ENCODE measurements around the gene RECQL. TPM values are rescaled to one million over a fixed set of nuclear protein-coding genes. Genes with fewer than 3 reads are reported as not detected.

Gene RECQL
- total and polyA plus RNA-seq, 2 of the 4 experiments (the other 2 are of a cell fraction) = 29.4 to 67.0 TPM

- DNase-seq (no peak), ATAC-seq (ENCODE audit: low read depth) (no peak)
- Histone ChIP-seq H4K8ac (ENCODE audit: low read depth in 2 of 2, low read length in 2 of 2) (no peak overlapping the region), H3K9me1 (ENCODE audit: insufficient read depth, low read length) (no peaks in the 10 kb centered on the region), H3K36me3 (ENCODE audit: control insufficient read depth, insufficient read depth, low read length) (no peaks in the 10 kb centered on the region), H4K5ac (ENCODE audit: low read depth, low read length) (no peak overlapping the region), H3K27ac (ENCODE audit: insufficient read depth, low read length) (no peak overlapping the region), H2AK9ac (replicated peaks; ENCODE audit: low read depth, low read length, poor library complexity) (no peak overlapping the region), H3K27me3 (ENCODE audit: control insufficient read depth, insufficient read depth, low read length) (peaks cover 15% of the 10 kb centered on the region), H3K56ac (ENCODE audit: extremely low read depth, insufficient read depth, low read length) (no peak overlapping the region), H3K9me3 (ENCODE audit: control insufficient read depth, insufficient read depth, low read length) (no peaks in the 10 kb centered on the region), H3K14ac (replicated peaks; ENCODE audit: low read depth, low read length) (no peak overlapping the region), H2BK120ac (ENCODE audit: low read depth, low read length) (no peak overlapping the region), H2AFZ (replicated peaks; ENCODE audit: low read length, poor library complexity) (peak overlapping the region; percentile 55), H3K23ac (ENCODE audit: low read depth, low read length) (no peak overlapping the region), H4K91ac (ENCODE audit: insufficient read depth, low read depth, low read length) (no peak overlapping the region), H4K20me1 (ENCODE audit: insufficient read depth, low read length) (no peaks in the 10 kb centered on the region), H3K4ac (ENCODE audit: low read depth, low read length) (no peak overlapping the region), H2BK15ac (ENCODE audit: low read depth, low read length) (no peak overlapping the region), H3K9ac (ENCODE audit: low read depth, low read length) (no peak overlapping the region), H3K4me1 (ENCODE audit: control insufficient read depth, insufficient read depth, low read length) (no peaks in the 10 kb centered on the region), H2BK20ac (ENCODE audit: low read depth, low read length) (no peak overlapping the region), H3K79me1 (ENCODE audit: low read depth in 1 of 2, low read length in 2 of 2) (no peaks in the 10 kb centered on the region), H2BK5ac (ENCODE audit: low read depth, low read length, poor library complexity, severe bottlenecking) (no peak overlapping the region), H3K4me2 (ENCODE audit: low read depth, low read length) (peak overlapping the region; percentile 84), H3K4me3 (ENCODE audit: insufficient read depth, low read depth, low read length) (peak overlapping the region; percentile 50; the same call in 1 of the 2 replicates), H2AK5ac (ENCODE audit: low read depth, low read length) (no peak overlapping the region), H3K18ac (ENCODE audit: low read depth, low read length) (no peak overlapping the region)
- no peak for TF ChIP-seq CTCF (conservative IDR thresholded peaks at IDR 0.05; ENCODE audit: low read depth, low read length)
- no peak for TF ChIP-seq NFE2L2 (IDR thresholded peaks at IDR 0.05; ENCODE audit: low read depth, low read length)
- TF ChIP-seq RAD21 (IDR thresholded peaks at IDR 0.05; ENCODE audit: low read length) = no peak
- TF ChIP-seq, protein P1, sequence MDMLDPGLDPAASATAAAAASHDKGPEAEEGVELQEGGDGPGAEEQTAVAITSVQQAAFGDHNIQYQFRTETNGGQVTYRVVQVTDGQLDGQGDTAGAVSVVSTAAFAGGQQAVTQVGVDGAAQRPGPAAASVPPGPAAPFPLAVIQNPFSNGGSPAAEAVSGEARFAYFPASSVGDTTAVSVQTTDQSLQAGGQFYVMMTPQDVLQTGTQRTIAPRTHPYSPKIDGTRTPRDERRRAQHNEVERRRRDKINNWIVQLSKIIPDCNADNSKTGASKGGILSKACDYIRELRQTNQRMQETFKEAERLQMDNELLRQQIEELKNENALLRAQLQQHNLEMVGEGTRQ (IDR thresholded peaks at IDR 0.05; ENCODE audit: low read depth, low read length) = no peak
- no peak for TF ChIP-seq MXI1 (IDR thresholded peaks at IDR 0.05; ENCODE audit: borderline replicate concordance, low read depth, low read length)
- no peak for TF ChIP-seq POLR2A (IDR thresholded peaks at IDR 0.05; ENCODE audit: low read depth, low read length)
- CTCF ChIA-PET = no interaction called here
- WGBS, 2 experiments (ENCODE audit: extremely low coverage in 2 of 2, insufficient read length in 1 of 2) = 17% methylated on average over 2 of the region's 12 CpGs; no CpG with 5 or more reads in 1 of the 2 experiments
- dilution Hi-C loops (cut with HindIII; ENCODE audit: low sequenced_read_pairs, unreplicated experiment) (no loop called here), in situ Hi-C loops (cut with MboI; ENCODE audit: low sequenced_read_pairs) (no loop called here), intact Hi-C loops (cut with micrococcal nuclease) (no loop called here)
- no TSS peak for BruUV-seq (replicated peaks)
- POLR2A ChIA-PET (ENCODE audit: unreplicated experiment) = no interaction called here
These were observed 25.4 kb upstream of the RECQL start for GRCh38 chr12:21526721-21527345.
